ENCODE data around the gene JAKMIP2. TPM values are rescaled to one million over a fixed set of nuclear protein-coding genes. Genes with fewer than 3 reads are reported as not detected.
A peak's percentile ranks its signal among the peaks of the same experiment; 100 is the strongest.
"Not testable (repeated sequence)": the region's sequence is repeated elsewhere in the genome, so short reads cannot be mapped to it uniquely, and the experiment has no call there.

Gene JAKMIP2
- total and polyA plus RNA-seq, 8 donors: 0.73 to 11.7 (median 8.1) TPM

- no peaks in the 10 kb centered on the region for H3K4me1 ChIP-seq
- H3K9me3 ChIP-seq: no peaks in the 10 kb centered on the region
- DNase-seq: no peak
- no peaks in the 10 kb centered on the region for H3K27me3 ChIP-seq
- H3K36me3 ChIP-seq: no peaks in the 10 kb centered on the region
- no peak overlapping the region for H3K27ac ChIP-seq
- H3K4me3 ChIP-seq: no peak overlapping the region
- TF ChIP-seq CTCF (IDR thresholded peaks at IDR 0.05): no peak
- intact Hi-C loops (cut with DNase I): no loop called here
- no peak for ATAC-seq
Observed at GRCh38 chr5:147813696-147814095, 31.2 kb upstream of the JAKMIP2 start.

- no peak overlapping the region for H3K27ac ChIP-seq
- H3K4me1 ChIP-seq: peaks cover 0 to 9% of the 10 kb centered on the region in 2 donors
- intact Hi-C loops (cut with DNase I): no loop called here
- ATAC-seq (no peak), DNase-seq (no peak)
- no peak overlapping the region for H3K4me3 ChIP-seq
- H3K36me3 ChIP-seq: no peaks in the 10 kb centered on the region
- no peak for TF ChIP-seq CTCF (IDR thresholded peaks at IDR 0.05)
- no peaks in the 10 kb centered on the region for H3K9me3 ChIP-seq
- H3K27me3 ChIP-seq: no peaks in the 10 kb centered on the region
Observed at GRCh38 chr5:147809830-147810666, 27.5 kb upstream of the JAKMIP2 start.

GRCh38 chr5:147805030-147805454 is 22.5 kb upstream of the JAKMIP2 start:
- no peaks in the 10 kb centered on the region for H3K36me3 ChIP-seq
- H3K4me3 ChIP-seq: no peak overlapping the region
- intact Hi-C loops (cut with DNase I): no loop called here
- TF ChIP-seq CTCF (IDR thresholded peaks at IDR 0.05): no peak
- H3K27me3 ChIP-seq: no peaks in the 10 kb centered on the region
- H3K9me3 ChIP-seq: no peaks in the 10 kb centered on the region
- ATAC-seq: peak; percentile 73
- H3K27ac ChIP-seq: peak overlapping the region in 1 of 2 donors; percentile 80
- peak in 3 of 4 donors; percentile 64 to 84 (median 80) for DNase-seq
- H3K4me1 ChIP-seq: peaks cover 8 to 31% of the 10 kb centered on the region in 2 donors

- intact Hi-C loops (cut with DNase I): no loop called here
- peak overlapping the region in 1 of 2 donors; percentile 80 for H3K27ac ChIP-seq
- no peaks in the 10 kb centered on the region for H3K27me3 ChIP-seq
- H3K4me1 ChIP-seq: peaks cover 8 to 31% of the 10 kb centered on the region in 2 donors
- no peaks in the 10 kb centered on the region for H3K36me3 ChIP-seq
- TF ChIP-seq CTCF (IDR thresholded peaks at IDR 0.05): no peak
- DNase-seq: no peak
- no peak for ATAC-seq
- H3K4me3 ChIP-seq: no peak overlapping the region
- H3K9me3 ChIP-seq: no peaks in the 10 kb centered on the region
Observed at GRCh38 chr5:147804334-147804733, 21.8 kb upstream of the JAKMIP2 start.

- ATAC-seq (no peak), DNase-seq (no peak)
- H3K27ac ChIP-seq: peak overlapping the region in 1 of 2 donors; percentile 30
- no peaks in the 10 kb centered on the region for H3K36me3 ChIP-seq
- H3K9me3 ChIP-seq: no peaks in the 10 kb centered on the region
- no peak for TF ChIP-seq CTCF (IDR thresholded peaks at IDR 0.05)
- intact Hi-C loops (cut with DNase I): no loop called here
- H3K4me1 ChIP-seq: peaks cover 8 to 31% of the 10 kb centered on the region in 2 donors
- H3K27me3 ChIP-seq: no peaks in the 10 kb centered on the region
- no peak overlapping the region for H3K4me3 ChIP-seq
Observed at GRCh38 chr5:147803926-147804325, 21.4 kb upstream of the JAKMIP2 start.

- H3K36me3 ChIP-seq; H3K9me3 ChIP-seq; intact Hi-C loops (cut with DNase I); H3K4me3 ChIP-seq; DNase-seq; H3K27me3 ChIP-seq; ATAC-seq: not testable (repeated sequence)
- peak overlapping the region in 1 of 2 donors; percentile 30 for H3K27ac ChIP-seq
- H3K4me1 ChIP-seq: peaks cover 8 to 31% of the 10 kb centered on the region in 2 donors
Observed at GRCh38 chr5:147803161-147803560, 20.6 kb upstream of the JAKMIP2 start.

Data from left lung (tissue), 10 donors.